ENCODE measurements around the gene ERG28.
A peak's percentile ranks its signal among the peaks of the same experiment; 100 is the strongest.

Gene ERG28

DNA sequence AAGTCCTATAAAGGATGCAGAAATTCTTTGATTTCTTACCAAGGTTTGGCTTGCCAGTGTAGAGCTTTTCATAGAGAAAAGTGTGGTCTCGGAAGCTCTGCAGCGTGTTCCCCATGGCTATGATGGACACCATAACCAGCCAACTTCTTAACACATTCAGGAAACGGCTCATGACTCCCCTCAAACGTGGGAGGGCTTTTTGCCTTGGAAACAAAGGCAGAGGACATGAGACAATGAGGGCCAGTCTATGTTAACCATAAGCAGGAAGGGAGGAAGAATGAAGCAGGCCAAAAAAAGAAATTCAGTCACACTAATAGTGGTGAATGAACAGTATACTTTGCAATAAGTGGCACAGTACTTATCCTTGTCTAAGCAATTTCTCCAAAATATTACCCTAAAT, 3.3 kb downstream of the ERG28 start:
- no peak for DNase-seq

DNA sequence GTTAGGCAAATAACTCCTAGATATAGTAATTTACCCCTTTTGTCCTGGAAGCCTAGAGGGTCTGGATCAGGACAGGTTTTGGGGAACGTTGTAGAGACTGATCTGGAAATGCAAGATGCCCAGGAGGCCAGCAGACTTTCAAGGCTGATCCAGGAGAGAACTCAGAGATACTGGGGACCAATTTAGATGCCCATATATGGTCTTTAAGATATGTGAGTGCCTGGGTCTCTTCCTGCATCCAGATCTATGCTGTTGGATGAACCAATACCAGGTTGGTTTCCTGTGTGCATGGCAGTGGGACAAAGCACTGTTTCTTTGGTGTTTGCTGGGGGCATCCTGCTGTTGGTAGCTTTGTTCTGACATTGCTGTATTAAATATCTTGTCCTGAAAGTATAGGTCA, 5.4 kb downstream of the ERG28 start:
- no peak for DNase-seq

DNA sequence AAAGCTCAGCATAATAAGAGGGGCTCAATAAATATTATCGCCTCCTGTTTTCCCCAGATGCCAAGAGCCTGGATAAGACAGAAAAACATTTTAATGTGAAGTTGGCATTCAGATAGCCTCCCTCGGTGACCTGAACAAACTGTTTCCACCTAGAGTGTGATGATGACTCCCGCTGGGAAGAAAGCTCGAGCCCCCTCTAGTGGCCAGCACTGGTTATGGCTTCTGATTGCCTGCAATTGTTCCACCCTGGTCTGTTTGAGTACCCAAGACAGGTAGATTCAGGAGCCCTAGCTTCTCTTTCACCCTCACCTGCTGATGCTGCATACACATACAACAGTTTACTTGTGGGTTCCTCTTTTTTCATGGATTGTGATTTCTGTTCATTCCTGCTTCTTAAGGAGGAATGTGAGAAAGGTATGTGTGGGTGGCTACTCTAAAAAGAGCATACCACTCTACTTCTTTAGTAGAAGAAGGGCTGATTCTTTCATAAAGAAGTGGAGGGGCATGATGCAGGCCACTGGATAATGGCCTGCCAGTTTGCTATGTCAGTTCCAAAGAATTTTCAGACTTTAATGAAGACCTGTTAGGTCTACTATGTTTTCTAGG, 6.4 kb downstream of the ERG28 start:
- DNase-seq: peak; percentile 42

DNA sequence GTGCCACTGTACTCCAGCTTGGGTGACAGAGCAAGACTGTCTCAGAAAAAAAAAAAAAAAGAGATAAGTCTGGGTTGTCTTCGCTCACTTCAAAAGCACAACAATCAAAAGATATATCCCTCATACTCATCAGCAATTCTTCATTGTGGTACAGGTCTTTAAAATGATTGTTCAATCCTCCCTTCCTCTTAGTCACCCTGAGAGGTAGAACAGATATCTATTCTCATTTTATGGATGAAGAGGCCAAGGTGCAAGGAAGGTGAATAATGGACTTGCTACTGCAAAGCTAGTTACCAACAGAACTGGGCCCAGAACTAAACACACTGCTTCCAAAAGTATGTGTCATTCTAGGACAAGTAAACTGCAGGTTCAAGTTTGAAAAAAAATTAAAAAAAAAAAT, 7.1 kb downstream of the ERG28 start:
- no peak for DNase-seq

DNA sequence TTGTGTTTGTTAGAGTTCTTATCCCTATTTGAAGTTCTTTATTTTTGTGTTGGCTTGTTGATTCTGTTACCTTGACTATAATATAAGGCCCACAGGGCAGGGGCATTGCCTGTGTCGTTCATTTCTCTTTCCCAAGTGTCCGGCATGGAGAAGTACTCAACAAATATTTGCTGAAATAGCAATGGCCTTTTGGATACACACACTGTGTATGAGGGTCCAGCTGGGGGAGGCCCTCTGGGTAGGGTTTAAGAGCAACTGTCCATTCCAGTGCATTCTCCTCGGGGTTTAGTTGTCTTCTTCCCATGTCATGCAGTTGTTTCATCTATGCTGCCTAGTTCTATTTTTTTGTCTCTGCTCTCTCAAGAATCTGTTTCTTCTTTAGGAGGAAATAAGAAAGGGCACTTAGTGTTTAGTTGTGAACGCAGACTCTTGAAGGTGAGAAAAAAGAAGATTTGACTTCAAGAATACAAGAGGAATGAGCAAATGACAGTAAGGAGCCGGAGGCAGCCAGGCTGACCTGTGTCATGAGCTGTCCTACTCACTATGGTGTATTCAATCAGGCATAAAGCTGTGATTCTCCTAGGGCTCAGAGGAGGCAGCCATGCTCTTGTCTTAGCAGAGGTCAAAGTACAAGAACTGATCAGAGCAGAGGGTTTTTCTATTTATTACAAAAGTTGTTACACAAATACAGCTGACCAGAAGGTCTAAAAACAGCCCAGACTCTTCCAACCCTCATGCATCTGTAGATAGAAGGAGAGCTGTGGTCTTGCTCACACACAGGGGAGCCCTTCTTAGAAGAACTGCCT, 10.2 kb downstream of the ERG28 start:
- no peak for DNase-seq

DNA sequence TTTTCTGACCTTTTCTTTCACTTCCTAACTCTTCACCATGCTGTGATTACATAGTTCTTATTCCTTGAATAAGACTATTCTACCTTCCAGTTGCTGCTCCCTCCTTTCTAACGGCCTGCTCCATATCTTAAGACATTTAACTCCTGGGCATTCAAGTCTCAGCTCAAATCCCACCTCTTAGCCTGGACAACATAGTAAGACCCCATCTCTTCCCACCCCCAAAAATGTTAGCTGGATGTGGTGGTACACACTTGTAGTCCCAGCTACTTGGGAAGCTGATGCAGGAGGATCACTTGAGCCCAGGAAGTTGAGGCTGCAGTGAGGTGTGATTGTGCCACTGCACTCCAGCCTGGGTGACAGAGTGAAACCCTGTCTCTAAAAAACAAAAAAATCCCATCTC, 10.9 kb downstream of the ERG28 start:
- no peak for DNase-seq

DNA sequence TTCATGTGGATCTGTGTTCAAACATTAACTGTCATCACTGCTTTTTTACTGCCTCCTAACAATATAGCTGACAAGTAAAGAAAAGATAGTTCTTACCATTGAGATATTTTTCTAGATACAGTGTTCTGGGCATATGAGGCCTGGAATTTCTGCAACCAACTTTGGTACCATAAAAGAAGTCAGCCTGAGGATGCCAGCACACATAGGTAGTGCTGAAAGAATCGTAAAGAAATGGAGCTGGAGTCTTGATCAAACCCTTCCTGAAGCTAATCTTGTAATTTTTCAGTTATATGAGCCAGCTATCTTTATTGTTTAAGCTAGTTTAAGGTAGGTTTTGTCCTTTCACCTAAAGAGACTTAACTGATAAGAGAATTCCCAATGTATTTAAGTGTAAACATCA, 11.3 kb downstream of the ERG28 start:
- no peak for DNase-seq

DNA sequence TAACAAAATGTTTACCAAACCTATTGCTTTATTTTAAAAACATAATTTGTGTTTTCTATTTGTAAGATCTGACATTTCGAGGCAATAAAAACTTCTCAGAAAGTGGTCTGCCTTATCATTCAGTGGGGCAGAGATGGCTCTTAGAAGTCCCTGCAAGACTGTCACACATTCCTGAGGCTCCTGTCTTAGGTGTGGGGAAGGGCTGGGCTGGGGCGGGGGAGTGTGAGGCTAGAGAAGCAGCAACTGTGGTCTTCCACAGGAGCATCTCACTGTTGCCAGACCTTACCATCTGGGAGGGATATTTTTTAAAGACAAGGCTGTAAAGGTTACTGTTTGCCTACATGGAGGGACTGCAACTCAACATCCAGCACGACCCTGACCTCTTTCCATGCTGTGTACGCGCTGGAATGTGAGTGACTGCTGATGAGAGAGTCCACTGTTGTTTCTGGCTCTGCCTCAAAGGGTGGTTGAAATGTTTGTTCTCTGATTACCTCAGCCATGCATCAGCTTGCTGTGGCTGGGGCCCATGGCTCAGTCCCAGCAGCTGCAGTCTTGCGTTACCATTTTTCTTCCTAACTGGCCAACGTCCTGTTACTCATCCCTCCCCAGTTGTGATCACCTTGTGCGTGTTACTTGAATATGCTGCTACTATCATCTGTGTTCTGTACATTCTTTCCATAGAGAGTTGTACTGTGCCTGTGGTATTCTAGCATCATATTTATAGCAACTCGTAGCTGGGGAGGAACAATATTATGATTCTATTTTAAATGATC, 12.4 kb downstream of the ERG28 start:
- peak; percentile 6 for DNase-seq

DNA sequence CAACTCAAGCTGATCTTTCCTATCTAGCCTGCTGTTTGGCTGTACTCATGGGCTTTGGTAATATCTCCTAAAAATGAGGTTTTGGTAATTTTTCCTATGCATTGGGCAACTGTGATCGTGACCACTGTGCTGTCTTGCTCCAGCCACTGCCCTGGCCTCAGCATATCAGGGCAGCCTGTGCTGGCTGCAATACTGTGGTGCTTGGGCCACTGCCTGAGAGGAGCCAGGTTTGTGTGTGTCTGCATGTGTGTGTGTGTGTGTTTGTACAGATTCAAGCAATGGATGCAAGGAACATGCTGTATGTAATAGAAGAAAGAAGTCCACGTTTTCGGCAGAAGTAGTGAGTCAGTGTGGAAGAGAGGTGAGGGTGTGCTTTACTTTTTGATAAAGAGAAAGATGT, 13.0 kb downstream of the ERG28 start:
- DNase-seq: no peak

DNA sequence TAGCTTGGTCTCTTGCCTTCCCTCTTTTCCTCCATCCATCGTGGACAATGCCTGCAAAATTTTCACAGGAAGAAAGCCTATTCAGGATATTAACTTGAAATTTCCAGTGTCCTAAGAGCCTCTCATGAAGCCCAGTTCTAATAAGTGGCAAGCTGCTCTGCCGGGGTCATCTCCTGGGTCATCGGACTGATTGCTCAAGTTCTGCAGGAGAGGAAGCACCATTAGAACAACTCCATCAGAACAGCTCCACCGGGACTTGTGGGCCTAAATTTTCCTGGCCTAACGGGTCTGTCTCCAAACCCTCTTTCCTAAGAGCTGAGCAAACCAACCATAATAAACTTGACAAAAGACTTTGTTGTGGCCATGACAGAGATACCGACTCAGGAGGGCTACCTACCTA, 13.9 kb downstream of the ERG28 start:
- no peak for DNase-seq

DNA sequence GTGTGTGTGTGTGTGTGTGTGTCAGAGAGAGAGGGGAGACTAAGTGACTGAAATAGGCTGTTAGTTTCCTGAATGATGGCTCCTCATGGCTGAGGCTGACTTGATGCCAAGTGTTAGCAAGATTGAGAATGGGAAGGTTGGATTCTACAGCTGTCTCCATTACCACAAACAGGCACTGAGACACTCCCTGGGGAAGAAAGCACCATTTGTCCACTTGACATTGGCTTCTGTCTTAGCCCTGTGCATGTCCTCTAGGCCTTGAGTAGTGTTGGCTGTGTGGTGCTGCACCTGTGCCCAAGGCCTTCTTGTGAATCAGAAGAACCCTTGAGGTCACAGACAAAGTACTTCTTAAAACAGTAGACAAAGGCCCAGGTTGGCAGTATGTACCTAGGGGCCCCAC, 15.6 kb downstream of the ERG28 start:
- no peak for DNase-seq

DNA sequence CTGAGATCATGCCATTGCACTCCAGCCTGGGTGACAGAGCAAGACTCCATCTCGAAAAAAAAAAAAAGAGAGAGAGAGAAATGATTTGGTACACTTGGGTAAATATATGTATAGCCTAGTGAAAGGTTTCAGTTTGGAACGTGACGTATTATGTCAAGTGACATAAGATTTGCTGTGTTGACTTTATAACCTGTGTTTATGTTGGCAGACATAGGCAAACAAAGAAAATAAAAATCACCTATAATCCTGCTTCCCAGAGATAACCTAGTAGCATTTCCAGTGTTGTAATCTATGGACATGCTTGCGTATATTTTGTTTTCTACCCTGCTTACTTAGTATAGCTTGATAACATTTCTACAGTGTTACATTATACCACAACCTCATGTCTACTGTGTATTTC, 16.7 kb downstream of the ERG28 start:
- DNase-seq: no peak

DNA sequence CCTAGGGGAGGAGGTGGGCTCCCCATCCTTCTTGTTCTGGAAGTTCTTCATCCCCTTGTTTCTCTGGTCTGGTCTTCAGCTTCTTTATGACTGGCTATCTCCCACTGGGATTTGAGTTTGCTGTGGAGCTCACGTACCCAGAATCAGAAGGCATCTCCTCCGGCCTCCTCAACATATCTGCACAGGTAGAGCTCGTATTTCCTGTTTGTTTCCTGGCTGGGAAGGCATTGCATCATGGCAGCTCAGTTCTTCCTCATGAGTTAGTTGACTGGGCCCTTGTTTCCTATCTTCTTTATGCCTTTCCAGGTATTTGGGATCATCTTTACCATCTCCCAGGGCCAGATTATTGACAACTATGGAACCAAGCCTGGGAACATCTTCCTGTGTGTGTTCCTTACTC, 19.8 kb downstream of the ERG28 start:
- no peak for DNase-seq

DNA sequence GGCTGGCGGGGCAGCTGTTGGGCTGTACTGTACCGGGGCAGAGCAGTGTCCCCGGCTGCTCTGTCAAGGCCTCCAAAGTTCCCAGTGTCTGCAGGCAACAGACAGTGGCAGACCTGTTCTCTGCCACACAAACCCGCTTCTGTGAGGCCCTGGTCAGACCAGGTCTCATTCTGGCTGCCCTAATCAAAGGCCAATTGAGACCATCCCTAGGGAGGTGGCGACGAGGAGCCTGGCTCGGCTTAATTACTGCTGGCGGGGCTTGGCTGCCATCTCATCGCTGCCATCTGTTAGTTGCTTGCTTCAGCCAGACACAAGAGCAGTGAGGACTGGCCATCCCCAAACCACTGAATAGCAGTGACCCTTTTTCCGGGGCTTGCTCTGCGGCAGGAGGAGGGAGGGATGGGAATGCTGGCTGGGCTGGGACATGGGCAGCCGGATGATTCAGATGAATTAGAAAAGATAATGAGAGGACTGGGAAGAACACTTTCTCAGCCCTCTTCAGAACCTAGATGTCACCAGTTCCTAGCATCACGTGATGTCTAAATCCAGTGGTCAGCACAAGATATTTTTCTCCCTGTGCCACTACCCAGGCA, 24.5 kb downstream of the ERG28 start:
- no peak for DNase-seq

DNA sequence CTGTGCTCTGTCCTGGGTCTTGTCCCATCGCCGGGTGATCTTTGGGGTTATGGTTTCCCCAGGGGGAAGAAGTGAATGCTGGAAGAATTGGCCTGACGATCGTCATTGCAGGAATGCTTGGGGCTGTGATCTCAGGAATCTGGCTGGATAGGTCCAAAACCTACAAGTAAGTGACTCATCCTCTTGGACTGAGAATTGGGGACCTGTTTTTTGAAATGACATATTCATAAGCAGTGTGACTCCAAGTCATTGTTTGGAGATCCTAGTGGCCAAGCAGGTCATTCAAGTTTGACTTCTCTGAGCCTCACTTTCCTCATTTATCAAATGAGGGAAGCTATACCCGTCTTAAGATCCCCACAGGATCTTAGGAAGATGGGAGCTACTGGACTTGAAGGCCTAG, 25.8 kb downstream of the ERG28 start:
- no peak for DNase-seq

DNA sequence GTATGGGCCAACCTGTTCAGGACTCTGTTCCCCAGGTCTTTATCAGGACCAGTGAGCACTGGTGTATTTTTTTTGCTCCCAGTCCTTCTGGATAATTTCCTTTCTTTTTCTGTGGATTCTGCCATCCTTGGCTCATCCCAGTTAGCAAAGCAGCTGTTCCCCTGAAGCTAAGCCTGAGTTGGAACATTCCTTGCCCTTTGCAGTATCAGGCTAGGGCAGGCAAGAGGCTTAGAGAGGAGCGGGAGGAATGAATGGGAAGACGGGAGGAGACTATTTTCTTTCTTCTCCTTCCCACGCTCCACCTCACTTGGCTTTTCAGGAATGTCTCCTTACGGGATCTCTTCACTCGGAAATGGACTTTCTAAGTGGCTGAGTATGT, 29.2 kb downstream of the ERG28 start:
- DNase-seq: no peak

DNA sequence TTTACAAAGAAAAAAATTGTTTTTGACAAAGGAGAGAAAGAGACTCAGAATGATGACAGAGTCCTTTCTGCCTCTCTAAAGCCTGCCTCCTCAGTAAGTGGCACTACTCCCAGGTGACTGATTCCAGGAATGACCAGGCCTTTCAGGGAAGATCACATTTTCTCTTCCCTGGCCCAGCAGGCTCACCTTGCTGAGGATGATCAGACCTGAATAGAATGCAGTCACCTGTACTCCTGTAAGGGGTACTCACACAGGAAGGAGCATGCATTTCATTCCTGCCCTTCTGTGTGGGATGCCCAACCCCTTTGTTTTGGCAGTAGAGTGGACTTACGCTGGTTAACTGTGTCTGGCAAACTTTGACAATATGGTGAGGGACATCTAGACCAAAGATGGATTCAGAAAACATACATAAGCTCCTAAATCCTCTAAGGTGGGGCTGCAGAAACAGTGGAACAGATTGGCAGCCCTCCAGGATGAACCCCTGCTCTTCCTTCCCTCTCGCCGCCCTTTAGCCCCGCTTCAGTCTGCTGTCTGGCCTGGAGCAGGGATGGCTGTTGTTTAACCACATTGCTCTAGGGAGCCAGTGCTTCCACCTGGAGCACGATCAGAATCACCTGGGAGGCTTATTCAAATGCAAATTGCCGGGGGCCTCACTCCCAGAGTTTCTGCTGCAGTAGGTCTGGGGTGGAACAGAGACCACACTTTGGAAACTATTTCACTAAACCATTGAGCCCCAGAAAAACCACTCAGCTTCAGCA, 29.8 kb downstream of the ERG28 start:
- no peak for DNase-seq

DNA sequence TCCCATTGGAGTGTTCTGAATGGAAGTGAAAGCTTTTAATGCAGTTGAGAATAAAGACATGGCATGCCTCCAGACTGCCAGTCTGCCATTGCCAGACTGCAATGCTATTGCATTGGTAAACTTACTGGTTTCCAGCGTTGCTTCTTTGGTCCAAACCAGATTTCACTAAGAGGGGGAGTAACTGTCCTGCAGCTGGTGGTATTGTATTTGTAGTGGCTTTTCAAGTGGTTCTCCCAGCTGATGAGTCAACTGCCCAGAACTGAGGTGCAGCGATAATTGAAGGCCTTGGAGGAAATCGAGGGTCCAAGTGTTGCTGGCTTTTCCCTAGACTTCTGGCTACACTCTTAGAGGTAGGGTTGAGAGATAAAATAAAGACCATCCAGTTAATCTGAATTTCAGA, 31.9 kb downstream of the ERG28 start:
- DNase-seq: no peak

DNA sequence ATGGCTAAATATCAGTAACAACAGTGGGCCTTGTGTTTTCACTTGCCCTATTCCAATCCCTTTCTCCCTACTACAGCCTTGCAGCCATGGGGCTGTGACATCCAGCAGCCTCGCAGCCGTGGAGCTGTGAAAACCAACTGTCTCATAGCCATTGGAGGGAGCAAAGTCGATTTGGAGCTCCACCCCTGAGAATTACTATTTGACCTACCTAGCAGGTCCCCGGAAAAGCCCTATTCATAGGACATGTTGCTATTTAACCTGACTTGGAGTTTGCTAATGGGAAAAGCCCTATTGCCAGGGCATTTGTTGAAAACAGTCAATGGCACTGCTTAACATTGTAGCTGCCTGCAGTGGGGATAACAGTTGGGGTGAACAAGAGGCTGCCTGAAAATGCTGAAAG, 33.3 kb downstream of the ERG28 start:
- no peak for DNase-seq

DNA sequence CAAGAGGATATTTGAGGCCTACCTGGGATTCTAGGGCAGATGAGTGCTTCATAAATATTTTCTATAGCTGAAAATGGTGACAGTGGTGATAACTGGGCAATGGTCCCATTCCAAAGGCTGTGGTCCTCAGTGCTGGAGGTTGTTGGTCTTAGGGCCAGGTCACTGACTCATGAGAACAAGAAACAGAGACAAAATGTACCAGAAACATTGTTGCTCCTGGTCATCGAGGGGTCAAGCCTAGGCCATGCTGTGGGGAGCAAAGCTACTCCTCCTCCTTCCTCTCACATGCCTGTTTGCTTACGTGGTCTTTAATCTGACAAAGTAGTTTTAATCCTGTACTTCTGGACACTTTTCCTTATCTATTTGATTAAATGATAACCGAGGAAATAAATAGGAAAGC, 33.8 kb downstream of the ERG28 start:
- DNase-seq: no peak

DNA sequence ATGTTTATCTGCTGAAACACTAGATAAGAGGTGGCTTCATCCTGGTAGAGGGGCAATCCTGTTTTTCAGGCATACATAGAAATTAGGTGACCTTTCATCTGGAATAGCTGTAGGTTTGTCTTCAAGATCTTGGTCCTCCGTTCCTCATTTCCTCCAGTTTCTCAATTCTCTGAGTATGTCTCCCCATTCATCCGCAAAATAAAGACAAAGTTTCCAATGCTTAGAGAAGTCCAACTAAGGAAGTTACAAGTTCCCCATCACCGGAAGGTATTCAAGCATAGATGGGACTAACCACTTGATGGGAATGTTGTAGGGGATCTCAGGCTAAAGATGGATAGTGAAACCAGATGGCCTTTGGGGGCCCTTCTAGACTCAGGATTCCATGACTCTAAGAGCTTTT, 34.3 kb downstream of the ERG28 start:
- DNase-seq: no peak

DNA sequence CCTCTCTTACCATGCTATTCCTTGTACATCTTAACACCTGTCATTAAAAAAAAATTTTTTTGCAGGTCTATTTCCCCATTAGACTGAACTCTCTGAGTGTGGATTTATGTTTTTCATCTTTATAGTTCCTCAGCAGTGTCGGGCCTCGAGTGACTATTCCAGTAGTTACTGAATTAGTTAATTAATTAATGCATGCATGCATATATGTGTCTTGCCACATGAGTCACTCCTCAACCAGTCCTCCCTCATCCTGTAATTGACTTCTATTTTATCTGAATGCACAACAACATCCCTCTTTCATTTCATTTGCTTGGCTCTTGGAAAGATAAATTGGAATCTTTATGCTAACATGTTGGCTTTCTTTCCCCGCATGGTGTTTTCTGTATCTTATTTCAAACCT, 35.6 kb downstream of the ERG28 start:
- no peak for DNase-seq

DNA sequence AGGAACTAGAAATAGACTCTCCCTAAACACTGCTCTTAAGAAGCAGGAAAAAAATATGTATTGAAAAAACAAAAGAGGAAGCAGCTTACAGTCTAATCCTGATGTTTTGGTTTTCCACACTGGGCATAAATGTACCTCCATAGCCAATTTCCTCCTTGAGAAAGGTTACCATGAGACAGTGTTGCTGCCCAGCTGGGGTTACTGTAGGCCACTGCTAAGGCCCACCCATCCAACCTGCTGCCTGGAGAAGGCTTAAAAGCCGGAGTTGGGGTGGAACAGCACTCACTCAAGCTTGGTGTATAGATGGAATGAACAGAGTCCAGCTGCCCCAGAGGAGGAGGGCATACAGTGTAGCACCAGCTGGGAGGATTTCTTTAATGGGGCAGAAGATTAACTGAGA, 41.1 kb downstream of the ERG28 start:
- no peak for DNase-seq
